Stimulated activated CD8-positive, alpha-beta memory T cell treated with anti-CD3 and anti-CD28 coated beads, Interleukin-7, amount 100 ng/mL, for 48 hours (primary cell): ENCODE measurements around the gene SERPINA10.
"Not testable (repeated sequence)": the region's sequence is repeated elsewhere in the genome, so short reads cannot be mapped to it uniquely, and the experiment has no call there.

Experiments used
- DNase-seq, 2 donors: peaks; one replicate each; pipeline ENCODE4 v3.0.0-alpha.2; 2020; ENCODE audit warnings: low read depth in 1 of 2; ENCODE audit errors: extremely low read depth in 1 of 2

SERPINA10 gene

DNA sequence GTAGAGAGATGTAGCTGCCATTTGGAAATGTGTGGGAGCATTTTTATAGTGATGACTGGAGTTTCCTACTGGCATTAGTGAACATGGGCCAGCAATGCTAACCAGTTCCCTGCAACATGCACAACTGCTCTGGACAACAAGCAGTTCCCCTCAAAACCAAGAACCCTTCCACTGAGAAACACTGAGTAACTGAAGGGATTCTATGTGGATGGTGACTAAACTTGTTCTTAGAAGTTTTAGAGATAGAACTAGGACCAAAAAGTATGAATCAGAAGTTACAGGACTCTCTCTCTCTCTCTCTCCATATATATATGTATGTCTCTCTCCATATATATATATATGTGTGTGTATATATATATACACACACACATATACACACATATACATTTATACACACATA lies 7.9 kb downstream of the SERPINA10 start:
- no peak for DNase-seq

DNA sequence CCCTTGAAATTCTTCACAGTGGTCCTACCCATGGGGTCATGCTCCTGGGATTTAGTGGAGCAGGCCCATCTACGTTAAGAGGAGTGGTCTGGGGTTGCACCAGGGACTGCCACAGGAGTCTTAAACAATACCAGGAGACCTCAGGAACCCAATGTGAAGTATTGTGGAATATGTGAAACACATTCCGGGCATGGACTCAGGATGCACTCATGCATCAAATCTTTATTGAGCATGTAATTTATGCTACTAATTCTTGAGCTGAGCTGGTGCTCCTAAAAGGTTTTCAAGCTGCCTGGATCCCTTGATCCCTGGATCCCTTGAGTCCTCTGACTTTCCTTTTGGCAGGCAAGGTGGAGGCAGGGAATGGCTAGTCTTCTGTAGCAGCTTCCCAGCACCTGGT lies 8.8 kb downstream of the SERPINA10 start:
- DNase-seq = no peak

DNA sequence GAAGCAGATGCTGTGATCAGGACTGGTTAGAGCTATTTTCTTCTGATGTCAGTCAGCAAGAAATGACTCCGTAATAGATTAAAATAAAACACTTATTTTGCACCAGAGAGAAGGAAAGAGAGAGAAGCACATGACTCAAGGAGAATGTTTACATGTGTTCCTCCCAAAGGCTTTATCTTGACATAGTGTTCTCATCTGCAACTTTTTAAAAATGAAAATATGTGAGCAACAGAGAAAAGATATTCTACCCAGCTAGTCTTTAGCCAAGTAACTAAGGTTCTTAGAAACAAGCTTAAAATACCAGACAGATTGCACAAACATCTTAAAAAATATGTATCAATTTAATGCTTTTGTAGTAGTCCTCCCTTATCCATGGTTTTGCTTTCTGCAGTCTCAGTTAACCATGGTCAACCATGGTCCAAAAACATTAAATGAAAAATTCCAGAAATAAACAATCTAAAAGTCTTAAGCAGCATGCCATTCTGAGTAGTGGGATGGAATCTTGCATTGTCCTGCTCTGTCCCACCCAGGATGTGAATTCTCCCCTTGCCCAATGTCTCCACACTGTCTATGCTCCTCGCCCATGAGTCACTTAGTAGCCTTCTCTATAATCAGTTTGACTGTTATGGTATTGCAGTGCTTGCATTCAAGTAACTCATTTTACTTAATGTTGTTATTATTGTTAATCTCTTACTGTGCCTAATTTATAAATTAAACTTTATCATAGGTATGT lies 9.9 kb downstream of the SERPINA10 start:
- DNase-seq = no peak

DNA sequence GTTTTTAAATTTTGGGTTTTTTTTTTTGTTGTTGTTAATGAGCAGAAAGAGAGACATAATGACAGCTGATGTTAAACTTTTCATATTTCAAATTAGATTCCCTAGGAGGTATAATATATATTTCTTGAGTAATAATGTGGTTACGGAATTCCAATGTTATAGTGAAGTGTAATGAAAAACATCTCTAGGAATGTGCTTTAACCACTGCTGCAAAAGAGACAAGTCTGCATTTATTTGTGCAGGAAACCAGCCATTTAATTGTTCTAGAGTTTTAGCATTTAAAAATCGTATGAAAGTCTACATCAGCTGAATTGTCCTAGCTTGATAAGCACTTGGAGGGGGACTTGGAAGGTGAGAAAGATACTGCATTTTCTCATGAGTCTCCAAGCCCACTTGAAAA lies 14.3 kb downstream of the SERPINA10 start:
- DNase-seq = no peak

DNA sequence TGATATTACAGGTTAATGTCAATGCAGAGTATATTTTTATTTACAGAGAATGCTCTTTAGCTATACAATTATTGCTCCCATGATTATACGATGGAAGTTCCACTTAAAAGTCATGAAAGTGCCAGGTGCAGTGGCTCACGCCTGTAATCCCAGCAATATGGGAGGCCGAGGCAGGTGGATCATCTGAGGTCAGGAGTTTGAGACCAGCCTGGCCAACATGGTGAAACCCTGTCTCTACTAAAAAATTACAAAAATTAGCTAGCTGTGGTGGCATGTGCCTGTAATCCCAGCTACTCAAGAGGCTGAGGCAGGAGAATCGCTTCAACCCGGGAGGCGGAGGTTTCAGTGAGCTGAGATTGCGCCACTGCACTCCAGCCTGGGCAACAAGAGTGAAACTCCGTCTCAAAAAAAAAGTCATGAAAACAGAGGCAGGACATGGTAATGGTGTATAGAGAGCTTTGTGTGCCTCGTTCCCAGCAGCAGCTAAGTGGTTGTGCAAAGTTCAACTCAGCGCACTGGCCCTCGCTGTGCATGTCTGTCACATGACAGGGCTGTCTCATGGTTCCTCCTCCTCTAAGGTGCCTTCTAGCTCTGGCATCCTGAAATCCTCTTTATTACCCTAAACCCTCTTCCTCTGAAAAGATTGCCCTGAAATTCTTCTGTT lies 16.0 kb downstream of the SERPINA10 start:
- DNase-seq = not testable (repeated sequence)

DNA sequence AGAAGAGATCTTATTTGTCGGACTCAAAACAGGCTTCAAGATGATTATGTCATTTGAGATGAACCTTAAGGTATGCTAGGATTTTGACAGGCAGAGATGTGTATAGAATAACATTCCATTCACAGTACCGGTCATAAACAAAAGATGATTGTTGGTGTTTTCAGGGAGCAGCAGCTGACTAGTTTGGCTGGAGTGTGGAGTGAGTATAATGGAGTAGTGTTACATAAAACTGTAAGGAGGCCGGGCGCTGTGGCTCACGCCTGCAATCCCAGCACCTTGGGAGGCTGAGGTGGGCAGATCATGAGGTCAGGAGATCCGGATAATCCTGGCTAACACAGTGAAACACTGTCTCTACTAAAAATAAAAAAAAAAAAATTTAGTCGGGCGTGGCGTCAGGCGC lies 23.9 kb downstream of the SERPINA10 start:
- DNase-seq = no peak

DNA sequence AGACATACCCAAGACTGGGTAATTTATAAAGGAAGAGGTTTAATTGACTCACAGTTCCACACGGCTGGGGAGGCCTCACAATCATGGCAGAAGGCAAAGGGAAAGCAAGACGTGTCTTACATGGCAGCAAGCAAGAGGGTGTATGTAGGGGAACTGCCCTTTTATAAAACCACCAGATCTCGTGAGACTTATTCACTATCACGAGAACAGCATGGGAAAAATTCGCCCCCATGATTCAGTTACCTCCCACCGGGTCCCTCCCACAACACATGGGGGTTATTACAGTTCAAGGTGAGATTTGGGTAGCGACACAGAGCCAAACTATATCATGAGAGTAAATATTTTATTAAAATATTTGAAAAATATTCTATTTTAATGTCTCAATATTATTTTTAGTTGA lies 24.5 kb downstream of the SERPINA10 start:
- not testable (repeated sequence) for DNase-seq

DNA sequence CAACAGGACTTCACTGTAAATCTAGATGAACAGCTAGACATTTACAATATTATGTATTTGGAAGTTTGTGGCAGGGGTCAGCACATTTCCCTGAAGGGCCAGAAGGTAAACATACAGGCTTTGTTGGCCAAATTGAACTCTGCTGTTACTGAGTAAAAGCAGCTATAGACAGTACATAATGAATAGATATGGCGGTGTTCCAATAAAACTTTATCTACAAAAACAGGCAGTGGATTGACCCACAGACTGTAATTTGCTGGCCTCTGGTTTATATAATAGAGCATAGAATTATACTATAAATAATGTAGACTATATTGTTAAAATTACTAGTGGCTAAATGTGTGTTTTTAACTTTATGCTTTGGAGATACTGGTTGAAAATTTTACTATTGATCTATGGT lies 25.7 kb downstream of the SERPINA10 start:
- no peak for DNase-seq

DNA sequence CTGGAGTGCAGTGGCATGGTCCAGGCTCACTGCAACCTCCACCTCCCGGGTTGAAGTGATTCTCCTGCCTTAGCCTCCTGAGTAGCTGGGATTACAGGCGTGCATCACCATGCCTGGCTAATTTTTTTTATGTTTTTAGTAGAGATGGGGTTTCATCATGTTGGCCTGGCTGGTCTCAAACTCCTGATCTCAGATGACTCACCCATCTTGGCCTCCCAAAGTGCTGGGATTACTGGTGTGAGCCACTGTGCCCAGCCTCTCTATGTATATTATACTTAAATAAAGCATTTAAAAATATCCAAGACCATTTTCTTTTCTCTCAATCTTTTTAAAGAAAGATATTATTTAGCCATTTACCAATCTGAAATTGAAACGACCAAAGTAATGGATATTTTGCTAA lies 28.9 kb downstream of the SERPINA10 start:
- not testable (repeated sequence) for DNase-seq

DNA sequence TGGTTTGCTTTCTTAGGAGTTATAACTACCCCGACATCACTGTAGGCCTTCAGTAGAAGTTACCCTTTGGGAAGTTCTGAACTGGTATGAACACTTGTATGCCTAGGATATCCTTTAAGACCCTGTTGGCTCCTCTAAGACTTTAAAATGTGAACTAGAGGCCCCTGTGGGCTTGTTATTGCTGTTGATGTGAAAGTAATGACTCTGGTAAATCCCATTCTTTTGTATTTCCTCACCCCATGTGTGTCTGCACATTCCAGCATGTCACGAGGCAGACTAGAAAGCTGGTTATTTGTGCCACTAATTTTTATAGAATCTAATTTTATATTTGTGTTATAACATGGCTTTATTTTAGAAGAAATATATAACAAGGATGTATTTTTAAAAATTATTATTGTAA lies 48.9 kb downstream of the SERPINA10 start:
- DNase-seq = no peak

DNA sequence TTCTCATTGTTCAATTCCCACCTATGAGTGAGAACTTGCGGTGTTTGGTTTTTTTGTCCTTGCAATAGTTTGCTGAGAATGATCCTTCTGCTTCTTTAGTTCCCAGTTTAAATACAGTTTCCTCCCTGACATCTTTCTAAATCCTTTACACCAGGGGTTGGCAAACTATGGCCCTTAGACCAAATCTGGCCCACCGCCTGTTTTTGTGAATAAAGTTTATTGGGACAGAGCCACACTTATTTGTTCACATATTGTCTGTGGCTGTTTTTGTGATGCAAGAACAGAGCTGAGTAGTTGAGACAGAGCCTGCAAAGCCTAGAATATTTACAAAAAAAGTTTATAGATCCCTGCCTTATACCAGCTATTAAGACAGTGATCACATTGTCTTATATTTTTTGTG lies 53.7 kb downstream of the SERPINA10 start:
- no peak for DNase-seq

DNA sequence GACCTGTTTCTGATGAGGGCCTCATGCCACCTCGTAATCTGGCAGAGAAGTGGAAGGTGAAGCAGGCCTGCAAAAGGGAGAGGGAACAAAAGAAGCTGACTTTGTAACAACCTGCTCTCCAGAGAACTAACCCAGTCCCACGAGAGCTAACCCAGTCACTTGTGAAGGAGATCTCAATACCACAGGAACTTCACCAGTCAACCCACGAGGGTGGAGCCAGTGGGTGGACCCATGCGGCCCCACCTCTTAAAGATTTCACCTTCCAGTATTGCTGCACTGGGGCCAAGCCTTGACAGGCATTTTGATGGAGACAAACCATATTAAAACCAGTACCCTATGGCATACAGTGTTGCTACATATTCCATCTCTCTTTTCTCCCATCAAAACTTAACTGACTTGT lies 55.1 kb downstream of the SERPINA10 start:
- peak in 1 of 2 donors; percentile 1 for DNase-seq

DNA sequence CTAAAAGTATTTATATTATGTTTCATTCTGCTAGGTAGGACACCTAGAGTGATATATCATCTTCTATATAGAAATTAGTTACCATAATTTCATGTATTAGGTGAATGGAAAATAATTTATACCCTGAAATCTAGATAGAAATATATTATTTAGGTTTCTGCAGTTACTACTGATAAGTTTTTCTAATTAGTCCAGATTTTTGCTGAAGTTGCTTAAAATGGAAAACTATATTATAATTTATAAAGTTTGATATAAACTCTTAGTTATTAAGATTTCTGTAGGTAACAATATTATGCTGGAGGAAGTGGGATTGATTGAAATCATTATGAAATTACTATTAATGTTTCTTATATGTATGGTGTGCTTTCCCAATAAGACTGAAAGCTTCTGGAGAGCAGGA lies 56.0 kb downstream of the SERPINA10 start:
- no peak for DNase-seq
